Gastrocnemius medialis (tissue), 4 donors: Measurements from ENCODE around the gene P2RY10. TPM values are rescaled to one million over a fixed set of nuclear protein-coding genes. Genes with fewer than 3 reads are reported as not detected.

ENCODE experiments used
- microRNA-seq, 2 donors: library from miRNA; unstranded; fragments of <30 nt; microRNA quantifications; one replicate each; pipeline ENCODE4, GENCODE V29; 2016; ENCODE audit warnings: borderline replicate concordance in 2 of 2
- total RNA-seq, 4 donors: library from RNA; depleted of rRNA; stranded (reverse); fragments of >200 nt; gene quantifications; one replicate each; pipeline versions ENCODE4 v1.1.0 to v1.2.3, GENCODE V29; 2016

P2RY10 gene
- total RNA-seq, 4 donors from 2014 or later = 1.6 TPM; not detected in 3

Small RNA genes within 50 kb of the gene (microRNA-seq; reads per million reads assigned to microRNA genes)
- 0 reads per million in 2 donors for gene MIR4328

Other genes starting within 250 kb of the P2RY10 start
- under 1 TPM in 1 of 4 donors, not detected in 3; 0.22 TPM for gene LPAR4, start 197.7 kb upstream of the P2RY10 start, total RNA-seq
- not detected for gene GPR174, start 199.3 kb downstream of the P2RY10 start, total RNA-seq